GM21526 (cell line): Measurements from ENCODE around the gene SGMS1.
A peak's percentile ranks its signal among the peaks of the same experiment; 100 is the strongest.

Experiments
- ATAC-seq: cut with Tn5 transposase; IDR thresholded peaks from one replicate; pipeline ENCODE4 v1.9.1; 2021; ENCODE audit warnings: moderate library complexity; ENCODE audit not compliant: unreplicated experiment, low FRiP score

Gene SGMS1

GRCh38 chr10:50636618-50637579 lies 13.1 kb upstream of the SGMS1 start:
- ATAC-seq, result peak; percentile 94

GRCh38 chr10:50635286-50635685 lies 11.5 kb upstream of the SGMS1 start:
- no peak for ATAC-seq

GRCh38 chr10:50634479-50634878 lies 10.7 kb upstream of the SGMS1 start:
- no peak for ATAC-seq

GRCh38 chr10:50631052-50631451 lies 7.3 kb upstream of the SGMS1 start:
- ATAC-seq, result no peak

GRCh38 chr10:50629495-50630122 lies 5.9 kb upstream of the SGMS1 start:
- no peak for ATAC-seq

GRCh38 chr10:50627896-50628295 lies 4.1 kb upstream of the SGMS1 start:
- ATAC-seq, result no peak

GRCh38 chr10:50627443-50627842 lies 3.7 kb upstream of the SGMS1 start:
- ATAC-seq, result no peak

- ATAC-seq, result no peak
Measured at GRCh38 chr10:50625649-50626132, 1.9 kb upstream of the SGMS1 start.

- ATAC-seq, result peak; percentile 38
Measured at GRCh38 chr10:50624866-50625501, 1.2 kb upstream of the SGMS1 start.

GRCh38 chr10:50624413-50624865 lies 683 bp upstream of the SGMS1 start:
- ATAC-seq, result peak; percentile 54

GRCh38 chr10:50622706-50623662 lies 772 bp downstream of the SGMS1 start:
- peak; percentile 9 for ATAC-seq

GRCh38 chr10:50621968-50622705 lies 1.6 kb downstream of the SGMS1 start:
- ATAC-seq, result peak; percentile 25

- ATAC-seq, result no peak
Measured at GRCh38 chr10:50620899-50621298, 2.9 kb downstream of the SGMS1 start.

- ATAC-seq, result no peak
Measured at GRCh38 chr10:50619882-50620281, 3.9 kb downstream of the SGMS1 start.

- ATAC-seq, result no peak
Measured at GRCh38 chr10:50619166-50619565, 4.6 kb downstream of the SGMS1 start.

GRCh38 chr10:50618624-50619023 lies 5.1 kb downstream of the SGMS1 start:
- ATAC-seq, result no peak

GRCh38 chr10:50615658-50616057 lies 8.1 kb downstream of the SGMS1 start:
- ATAC-seq, result no peak

GRCh38 chr10:50614444-50615137 lies 9.2 kb downstream of the SGMS1 start:
- peak; percentile 41 for ATAC-seq
